ENCODE measurements around the gene SGPL1.

DNA sequence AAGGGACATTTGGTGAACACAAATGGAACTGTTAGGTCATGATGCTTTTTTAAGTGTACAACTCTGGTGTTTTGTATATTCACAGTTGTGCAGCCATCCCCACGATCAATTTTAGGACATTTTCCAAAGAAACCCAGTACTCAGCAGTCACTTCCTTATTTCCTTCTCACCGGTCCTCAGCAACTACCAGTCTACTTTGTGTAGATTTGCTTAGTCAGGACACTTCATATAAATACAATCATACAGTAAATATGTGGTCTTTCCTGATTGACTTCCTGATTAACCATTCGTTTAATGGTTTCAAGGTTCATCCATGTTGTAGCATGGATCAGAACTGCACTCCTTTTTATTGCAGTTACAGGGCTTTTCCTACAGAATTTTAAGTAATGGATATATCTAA lies 14.4 kb downstream of the SGPL1 start:
- no peak for TF ChIP-seq GATA3 (IDR thresholded peaks at IDR 0.05; ENCODE audit: low read depth, low read length)
- no peak for TF ChIP-seq GATA2 (IDR thresholded peaks at IDR 0.05; ENCODE audit: low read depth, low read length)

Measured in SH-SY5Y (cell line).